ENCODE data around the gene ADI1.

DNA sequence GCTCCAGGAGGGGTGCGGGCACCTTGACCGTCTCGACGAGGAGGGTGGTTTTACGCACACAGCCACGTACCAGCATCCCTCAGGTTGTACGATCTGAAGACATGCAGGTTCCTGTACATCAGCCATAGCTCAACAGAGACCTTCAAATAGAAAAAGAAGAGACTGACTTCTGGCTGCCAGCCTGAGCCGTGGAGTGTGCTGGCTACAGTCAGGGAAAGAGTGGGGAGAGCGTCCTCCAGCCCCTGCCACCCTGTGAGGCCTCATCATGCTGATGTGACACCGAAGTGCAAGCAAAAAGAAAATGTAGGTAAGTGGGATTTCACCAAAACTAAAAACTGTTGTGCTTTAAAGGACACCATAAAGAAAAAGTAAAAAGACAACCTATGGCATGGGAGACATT is 47.0 kb downstream of the ADI1 start:
- TF ChIP-seq POLR2AphosphoS5 (IDR thresholded peaks at IDR 0.05; ENCODE audit: low read depth, low read length) (no peak), TAF1 (IDR thresholded peaks at IDR 0.05; ENCODE audit: borderline replicate concordance, low read depth, low read length) (no peak), POLR2A (IDR thresholded peaks at IDR 0.05; ENCODE audit: low read depth, low read length) (no peak)

Measured in GM12892 (cell line).